H4 (cell line): ENCODE measurements around the gene CMPK1. TPM values are rescaled to one million over a fixed set of nuclear protein-coding genes. Genes with fewer than 3 reads are reported as not detected.

Source experiments
- DNase-seq: peaks from one replicate; pipeline ENCODE4 v3.0.0-alpha.2; 2015; ENCODE audit warnings: low spot score
- total RNA-seq: library from RNA; depleted of rRNA; stranded (reverse); fragments of >200 nt; shearing (Covaris generic); gene quantifications from 2 replicates; pipeline ENCODE4 v1.2.3, GENCODE V29; 2014

The CMPK1 gene
- total RNA-seq, 1 experiment from 2014 or later, result 137 TPM

DNA sequence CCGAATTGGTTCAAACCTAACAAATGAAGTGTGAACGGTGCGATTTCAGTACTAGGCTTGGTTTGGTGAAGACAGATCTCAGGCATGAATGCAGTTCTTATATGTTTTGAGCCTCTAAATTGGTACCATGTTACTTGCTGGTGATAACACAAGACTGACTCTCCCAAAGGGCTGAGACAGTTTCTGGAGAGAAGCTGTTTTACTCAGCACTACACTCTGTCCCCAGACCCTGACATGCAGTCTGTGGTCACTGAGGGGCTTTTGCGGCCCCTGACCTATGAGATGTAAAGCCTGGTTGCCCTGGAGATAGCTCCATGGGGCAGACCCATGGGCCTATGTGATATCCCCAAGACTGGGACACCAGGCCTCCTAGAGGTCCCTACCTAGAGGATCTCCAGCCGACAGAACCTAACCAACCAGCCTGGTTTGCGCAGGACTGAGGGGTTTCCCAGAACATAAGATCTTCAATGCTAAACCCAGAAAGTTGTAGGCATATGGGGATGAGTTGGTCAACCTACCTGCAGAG is 63.1 kb downstream of the CMPK1 start:
- DNase-seq, result no peak

GRCh38 chr1:47399138-47399845 is 65.7 kb downstream of the CMPK1 start:
- DNase-seq, result no peak

DNA sequence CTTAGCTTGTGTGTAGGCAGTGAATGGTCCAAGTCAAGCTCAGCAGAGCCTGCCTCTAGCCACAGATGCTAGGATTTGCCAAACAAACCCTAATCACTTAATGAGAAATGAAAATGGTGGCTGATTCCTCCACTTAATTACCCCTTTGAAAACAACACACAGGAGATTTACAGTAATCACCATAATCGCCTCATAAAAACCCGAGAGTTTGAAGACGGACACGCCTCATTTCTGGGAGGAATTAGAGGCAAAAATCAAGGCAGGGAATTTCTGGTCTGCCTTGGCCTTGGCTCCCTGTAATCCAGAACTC is 66.2 kb downstream of the CMPK1 start:
- no peak for DNase-seq

DNA sequence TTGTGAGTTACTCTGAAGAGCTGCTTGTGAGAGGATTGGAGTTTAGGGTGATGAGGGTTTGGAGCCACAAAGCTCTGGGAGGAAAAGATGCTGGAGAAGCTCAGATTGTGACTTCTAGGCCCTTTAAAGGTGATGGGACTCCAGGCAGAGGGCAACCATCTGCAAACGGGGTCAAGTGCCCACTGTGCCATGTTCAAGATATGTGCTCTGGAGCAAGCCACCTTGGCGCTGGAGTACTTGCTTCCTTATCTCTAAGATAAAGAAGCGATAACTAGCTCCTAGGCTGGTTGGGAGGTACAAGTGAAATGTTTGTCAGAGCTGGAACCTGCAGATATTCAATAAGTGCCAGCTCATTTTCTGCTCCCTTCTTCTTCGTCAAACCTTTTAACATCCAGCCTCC is 68.2 kb downstream of the CMPK1 start:
- DNase-seq, result no peak

DNA sequence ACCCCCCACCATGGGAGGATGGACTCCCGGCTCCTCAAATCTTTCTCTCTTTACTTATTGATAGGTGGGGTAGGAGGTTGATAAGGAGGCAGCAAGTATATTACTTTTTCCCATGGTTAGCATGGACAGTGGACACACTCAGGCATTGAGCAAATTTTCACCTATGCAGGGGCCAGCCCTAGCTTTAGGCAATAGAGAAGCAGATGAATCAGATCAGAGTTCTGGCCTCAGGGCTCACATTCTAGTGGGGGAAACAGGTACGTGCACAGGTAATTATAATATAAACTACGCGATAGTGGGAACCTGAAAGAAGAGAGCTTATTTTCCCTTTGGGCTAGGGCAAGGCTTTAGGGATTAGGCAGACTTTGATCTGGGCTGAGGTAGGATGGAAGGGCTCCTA is 69.0 kb downstream of the CMPK1 start:
- DNase-seq, result no peak

- DNase-seq, result no peak
Measured at GRCh38 chr1:47403321-47403910, 69.8 kb downstream of the CMPK1 start.

DNA sequence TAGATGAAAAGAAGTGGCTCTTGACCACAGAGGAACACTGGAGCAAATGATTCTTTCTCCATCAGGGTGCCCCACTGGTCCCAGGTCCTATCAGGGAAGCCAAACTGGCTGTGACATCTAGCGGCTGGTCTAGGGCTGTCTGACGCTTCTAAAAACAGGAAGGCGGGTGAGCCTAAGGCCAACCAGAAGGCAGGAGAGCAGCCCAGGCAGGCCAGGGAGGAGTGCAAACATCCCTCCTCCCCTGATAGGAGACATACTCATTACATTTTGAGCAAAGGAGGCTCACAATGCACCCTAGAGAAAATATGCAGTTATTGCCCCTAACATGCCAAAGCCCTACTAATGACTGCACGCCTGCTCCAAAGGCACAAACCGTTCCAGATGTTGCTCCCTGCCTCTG is 72.1 kb downstream of the CMPK1 start:
- DNase-seq, result no peak

DNA sequence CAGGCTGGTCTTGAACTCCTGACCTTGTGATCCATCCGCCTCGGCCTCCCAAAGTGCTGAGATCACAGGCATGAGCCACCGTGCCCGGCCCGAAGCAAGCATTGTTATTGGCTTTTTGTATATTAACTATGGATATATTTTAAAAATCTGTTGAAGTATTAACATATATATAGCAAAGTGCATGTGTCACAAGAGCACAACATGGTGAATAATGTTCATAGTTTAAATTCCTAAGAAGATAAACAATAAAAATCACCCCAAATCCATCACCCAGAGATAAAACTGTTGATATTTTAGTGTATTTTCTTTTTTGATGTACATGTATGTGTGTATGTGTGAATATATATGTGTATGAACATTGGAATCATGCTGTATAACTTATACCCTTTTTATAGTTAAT is 73.4 kb downstream of the CMPK1 start:
- no peak for DNase-seq

GRCh38 chr1:47407481-47407880 is 73.9 kb downstream of the CMPK1 start:
- DNase-seq, result no peak

DNA sequence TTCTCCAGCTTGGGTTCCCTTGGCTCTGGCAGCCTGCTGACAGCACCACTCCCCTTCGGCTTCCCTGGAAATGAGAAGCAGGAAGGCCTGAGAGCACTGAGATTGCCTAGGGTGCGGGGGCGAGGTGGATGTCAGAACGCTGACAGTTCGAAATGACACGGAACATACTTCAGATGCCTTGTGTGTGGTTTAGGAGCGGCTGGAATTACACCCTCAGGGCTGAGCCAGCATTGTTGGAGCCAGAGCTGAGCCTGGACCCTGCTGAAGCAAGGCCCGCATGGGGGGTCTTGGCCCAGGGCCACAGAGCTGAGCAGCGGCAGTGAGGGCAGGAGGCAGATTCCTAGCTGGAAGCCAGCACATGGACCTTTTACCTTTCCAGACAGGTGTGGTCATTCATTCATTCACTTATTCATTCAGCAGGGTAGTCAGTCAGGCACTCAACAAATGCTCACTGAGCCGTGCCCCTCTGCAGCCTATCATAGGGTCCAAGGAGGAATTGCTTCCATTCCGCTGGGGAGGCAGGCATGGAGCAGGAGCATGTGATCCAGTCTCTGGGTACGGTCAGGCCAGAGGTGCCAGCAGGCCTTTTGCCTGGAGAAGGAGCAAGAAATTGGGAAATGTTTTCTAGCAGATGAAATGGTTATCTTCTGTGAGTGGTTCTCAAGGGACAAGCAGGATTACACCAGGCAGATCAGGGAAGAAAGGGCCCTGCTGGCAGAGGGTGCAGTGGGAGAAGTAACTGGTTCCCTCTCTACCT is 75.9 kb downstream of the CMPK1 start:
- DNase-seq, result peak; percentile 57

GRCh38 chr1:47410068-47410455 is 76.5 kb downstream of the CMPK1 start:
- DNase-seq, result no peak

GRCh38 chr1:47411436-47411835 is 77.8 kb downstream of the CMPK1 start:
- DNase-seq, result no peak

DNA sequence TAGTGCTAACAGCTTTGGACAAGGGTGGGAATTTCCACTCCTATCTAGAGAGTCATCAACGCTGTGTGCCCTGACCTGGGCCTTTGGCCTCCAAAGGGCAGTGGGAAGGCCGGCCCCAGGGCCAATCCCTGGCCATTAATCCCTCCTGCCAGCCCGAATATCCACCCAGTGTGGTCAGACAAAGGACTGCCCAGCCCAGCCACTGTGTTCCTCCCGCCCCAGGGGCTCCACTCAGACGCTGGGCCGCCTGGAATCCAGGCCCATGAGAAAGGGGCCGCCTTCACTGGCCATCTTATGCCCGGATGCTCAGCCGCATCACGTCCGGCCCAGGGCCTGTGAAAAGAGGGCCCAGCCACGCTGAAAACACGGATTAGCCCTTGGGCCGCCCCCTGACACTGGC is 78.8 kb downstream of the CMPK1 start:
- no peak for DNase-seq

GRCh38 chr1:47415728-47416318 is 82.2 kb downstream of the CMPK1 start, which contains the start of gene FOXE3:
Gene FOXE3 (plus strand): TSS chr1:47416285. CDS start chr1:47416316, 31 bp downstream.
- DNase-seq, result no peak

DNA sequence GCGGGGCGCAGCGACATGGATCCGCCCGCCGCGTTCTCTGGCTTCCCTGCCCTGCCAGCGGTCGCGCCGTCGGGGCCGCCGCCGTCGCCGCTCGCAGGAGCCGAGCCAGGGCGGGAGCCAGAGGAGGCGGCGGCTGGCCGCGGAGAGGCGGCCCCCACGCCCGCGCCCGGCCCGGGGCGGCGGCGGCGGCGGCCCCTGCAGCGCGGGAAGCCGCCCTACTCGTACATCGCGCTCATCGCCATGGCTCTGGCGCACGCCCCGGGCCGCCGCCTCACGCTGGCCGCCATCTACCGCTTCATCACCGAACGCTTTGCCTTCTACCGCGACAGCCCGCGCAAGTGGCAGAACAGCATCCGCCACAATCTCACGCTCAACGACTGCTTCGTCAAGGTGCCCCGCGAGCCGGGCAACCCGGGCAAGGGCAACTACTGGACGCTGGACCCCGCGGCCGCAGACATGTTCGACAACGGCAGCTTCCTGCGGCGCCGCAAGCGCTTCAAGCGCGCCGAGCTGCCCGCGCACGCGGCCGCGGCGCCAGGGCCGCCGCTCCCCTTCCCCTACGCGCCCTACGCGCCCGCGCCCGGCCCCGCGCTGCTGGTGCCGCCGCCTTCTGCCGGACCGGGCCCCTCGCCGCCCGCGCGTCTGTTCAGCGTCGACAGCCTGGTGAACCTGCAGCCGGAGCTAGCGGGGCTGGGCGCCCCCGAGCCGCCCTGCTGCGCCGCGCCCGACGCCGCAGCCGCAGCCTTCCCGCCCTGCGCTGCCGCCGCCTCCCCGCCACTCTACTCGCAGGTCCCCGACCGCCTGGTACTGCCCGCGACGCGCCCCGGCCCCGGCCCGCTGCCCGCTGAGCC is 83.0 kb downstream of the CMPK1 start:
- DNase-seq, result no peak

DNA sequence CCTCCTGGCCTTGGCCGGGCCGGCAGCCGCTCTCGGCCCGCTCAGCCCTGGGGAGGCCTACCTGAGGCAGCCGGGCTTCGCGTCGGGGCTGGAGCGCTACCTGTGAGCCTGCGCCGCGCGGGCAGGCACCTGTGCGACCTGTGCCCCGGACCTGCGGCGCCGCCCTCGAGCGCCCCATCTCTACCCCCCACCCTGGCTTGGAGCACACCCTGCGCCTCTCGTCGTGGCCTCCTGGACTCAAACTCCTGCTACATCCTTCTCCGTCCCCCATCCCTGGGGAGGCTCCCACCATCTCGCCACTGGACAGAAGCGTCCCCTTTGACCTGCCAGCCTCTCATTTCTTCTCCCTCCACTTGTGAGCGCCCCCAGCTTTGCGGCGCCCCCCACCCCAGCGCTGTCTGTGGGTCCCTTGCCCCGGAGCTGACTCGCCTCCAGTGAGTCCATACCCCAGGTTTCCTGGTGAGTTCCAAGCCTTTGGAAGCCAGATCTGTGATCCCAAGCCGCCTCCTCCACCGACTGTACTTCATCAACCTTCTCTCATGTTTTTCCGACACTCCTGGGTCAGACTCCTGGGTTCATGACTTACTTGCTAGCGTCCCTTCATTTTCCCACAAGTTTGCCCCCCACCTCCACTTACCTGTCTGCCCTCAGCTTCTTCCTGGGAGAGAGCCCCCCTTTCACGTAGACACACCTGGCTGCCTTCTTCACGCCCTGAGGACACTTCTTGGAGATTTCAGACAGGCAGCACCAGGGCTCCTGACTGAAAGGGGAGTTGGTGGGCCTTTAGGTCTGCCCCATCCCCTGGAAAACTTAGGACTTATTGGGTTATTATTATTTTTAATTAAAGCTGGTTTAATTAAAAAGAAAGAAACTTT is 83.8 kb downstream of the CMPK1 start:
- no peak for DNase-seq

- DNase-seq, result no peak
Measured at GRCh38 chr1:47418122-47418521, 84.5 kb downstream of the CMPK1 start.

- no peak for DNase-seq
Measured at GRCh38 chr1:47418681-47419325, 85.2 kb downstream of the CMPK1 start.

DNA sequence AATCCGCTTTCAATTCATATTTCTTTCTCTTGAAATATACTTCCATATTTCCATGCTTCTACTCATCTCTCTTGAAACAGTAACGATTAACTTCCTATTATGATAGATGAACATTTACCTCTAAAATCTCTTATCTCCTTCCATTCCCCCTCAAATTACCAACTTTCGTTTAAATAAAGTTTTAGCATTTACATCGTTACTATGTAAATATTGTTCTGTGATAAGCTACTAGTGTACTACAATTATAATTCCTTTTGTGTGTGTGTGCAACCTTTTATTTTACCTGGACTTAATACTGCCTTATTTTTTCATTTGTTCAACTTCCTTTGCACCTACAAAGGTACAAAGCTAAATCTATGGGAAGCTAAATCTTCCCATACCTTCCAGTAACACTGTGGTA is 87.0 kb downstream of the CMPK1 start:
- DNase-seq, result no peak

DNA sequence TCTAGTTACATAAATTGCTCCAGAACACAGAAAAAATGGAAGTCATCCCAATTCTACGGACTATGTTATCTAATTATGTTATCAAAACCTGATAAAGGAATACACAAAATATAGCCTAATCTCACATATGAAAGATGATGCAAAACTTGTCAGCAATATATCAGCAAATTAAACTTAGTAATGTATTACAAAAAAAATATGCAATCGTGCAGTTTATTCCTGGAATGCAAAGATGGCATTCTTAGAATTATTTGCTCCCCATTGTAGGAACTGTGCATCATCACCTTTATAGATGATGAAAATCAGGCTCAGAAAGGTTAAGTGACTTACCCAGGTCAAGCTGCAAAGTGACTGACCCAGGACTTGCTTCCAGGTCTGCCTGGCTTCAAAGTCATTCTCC is 90.3 kb downstream of the CMPK1 start:
- no peak for DNase-seq
